Stimulated activated CD4-positive, alpha-beta T cell treated with anti-CD3 and anti-CD28 coated beads, TNF-alpha, amount 100 ng/mL, for 4 hours (primary cell): Measurements from ENCODE around the gene STARD10.
"Not testable (repeated sequence)": the region's sequence is repeated elsewhere in the genome, so short reads cannot be mapped to it uniquely, and the experiment has no call there.

Experiments
- DNase-seq, 3 experiments: peaks; one replicate each; pipeline ENCODE4 v3.0.0-alpha.2; 2020; ENCODE audit warnings: low read depth in 3 of 3

The STARD10 gene

DNA sequence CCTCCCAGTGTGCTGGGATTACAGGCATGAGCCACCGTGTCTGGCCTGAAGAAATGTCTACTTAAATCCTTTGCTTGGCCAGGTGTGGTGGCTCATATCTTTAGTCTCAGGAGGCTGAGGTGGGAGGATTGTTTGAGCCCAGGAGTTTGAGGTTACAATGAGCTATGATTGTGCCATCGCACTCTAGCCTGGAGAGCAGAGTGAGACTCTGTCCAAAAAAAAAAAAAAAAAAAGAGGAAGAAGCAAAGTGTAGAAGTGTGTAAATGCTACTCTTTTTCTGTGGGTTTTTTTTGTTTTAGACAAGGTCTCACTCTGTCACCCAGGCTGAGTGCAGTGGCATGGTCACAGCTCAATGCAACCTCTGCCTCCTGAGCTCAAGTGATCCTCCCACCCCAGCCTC, 13.9 kb upstream of the STARD10 start:
- DNase-seq = no peak

DNA sequence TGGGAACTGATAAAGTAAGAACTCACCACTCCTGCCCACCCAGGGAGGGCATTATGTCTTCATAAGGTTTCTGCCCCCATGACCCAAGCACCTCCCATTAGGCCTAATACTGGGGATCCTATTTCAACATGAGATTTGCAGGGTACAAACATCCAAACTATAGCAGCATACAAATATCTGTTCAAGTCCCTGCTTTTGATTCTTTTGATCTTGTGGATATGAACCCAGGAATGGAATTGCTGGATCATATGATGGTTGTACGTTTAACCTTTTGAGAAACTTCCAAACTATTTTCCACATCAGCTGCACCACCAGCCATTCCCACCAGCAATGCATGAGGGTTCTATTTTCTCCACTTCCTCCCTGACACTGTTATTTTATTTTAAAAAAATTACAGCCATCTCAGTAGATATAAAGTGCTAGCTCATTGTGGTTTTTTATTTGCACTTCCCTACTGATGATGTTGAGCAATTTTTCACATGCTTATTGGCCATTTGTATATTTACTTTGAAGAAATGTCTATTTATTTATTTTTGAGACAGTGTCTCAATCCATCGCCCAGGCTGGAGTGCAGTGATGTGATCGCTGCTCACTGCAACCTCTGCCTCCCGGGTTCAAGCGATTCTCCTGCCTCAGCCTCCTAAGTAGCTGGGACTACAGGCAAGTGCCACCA, 13.3 kb upstream of the STARD10 start:
- no peak for DNase-seq

DNA sequence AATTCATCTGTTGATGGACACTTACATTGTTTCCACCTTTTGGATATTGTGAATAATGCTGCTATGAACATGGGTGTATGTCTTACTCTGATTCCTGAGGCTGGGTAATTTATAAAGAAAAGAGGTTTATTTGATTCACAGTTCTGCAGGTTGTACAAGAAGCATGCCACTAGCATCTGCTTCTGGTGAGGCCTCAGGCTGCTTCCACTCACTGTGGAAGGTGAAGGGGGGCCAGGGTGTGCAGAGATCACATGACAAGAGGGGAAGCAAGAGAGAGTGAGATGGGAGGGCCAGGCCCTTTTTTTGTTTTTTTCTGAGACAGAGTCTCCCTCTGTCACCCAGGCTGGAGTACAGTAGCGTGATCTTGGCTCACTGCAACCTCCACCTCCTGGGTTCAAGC, 12.5 kb upstream of the STARD10 start:
- not testable (repeated sequence) for DNase-seq

DNA sequence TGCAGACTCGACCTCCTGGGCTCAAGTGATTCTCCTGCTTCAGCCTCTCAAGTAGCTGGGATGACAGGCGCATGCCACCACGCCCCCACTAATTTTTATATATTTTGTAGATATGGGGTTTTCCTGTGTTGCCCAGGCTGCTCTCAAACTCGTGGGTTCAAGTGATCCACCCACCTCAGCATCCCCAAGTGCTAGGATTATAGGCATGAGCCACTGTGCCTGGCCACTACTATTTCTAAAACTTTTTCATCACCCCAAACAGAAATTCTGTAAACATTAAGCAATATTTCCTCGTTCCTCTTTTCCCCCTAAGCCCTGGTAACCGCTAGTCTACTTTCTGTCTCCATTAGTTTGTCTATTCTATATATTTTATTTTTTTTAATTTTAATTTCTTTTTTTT, 11.4 kb upstream of the STARD10 start:
- DNase-seq = no peak

- DNase-seq = no peak
These were observed 9.0 kb upstream of the STARD10 start for GRCh38 chr11:72802822-72803221.

- DNase-seq = no peak
These were observed 5.6 kb upstream of the STARD10 start for GRCh38 chr11:72799441-72799840.

- DNase-seq = no peak
These were observed 4.5 kb upstream of the STARD10 start for GRCh38 chr11:72798361-72798760.

DNA sequence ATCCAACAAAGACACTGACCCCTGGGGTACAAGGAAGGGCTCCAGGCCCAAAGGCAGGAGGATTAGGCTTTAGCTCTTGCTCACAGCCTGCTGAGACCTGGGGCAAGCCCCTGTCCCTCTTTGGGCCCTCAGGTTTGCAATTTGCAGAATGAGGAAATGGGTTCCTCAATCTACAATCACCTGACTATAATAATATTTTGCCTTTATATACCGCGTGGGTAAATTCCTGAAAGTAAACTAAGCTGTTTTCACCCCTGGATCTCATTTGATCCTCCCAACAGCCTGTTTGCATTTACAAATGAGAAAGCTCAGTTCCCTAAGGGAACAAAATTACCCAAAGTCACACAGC, 797 bp downstream of the STARD10 start:
- no peak for DNase-seq

DNA sequence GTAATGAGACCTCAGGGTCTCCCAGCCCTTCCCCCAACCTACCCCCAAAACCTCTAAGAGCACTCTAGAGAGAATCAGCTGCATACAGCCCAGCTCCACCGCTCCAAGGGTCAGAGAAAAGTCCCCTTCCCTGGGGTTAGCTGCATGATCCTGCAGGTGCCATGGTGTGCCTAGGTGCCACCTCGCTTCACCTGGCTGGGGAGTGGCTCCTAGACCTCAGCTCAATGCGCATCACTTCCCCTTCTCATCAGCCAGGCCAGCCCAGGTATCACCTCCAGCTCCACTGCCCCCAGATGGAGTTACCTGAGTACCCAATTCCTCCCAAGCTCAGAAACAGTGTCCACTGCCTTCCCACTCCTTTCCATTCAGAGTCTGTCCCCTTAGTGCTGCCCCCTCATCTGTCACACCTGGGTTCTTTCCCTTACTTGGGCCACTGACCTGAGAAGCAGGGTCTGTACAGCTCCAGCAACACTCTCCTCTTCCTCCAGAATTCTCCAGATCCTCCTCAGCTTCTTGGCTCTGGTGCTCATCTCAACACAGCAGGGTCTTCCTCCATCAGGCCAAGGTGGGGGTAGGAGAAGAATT, 1.3 kb downstream of the STARD10 start:
- DNase-seq = no peak

GRCh38 chr11:72791228-72791627, 2.6 kb downstream of the STARD10 start:
- DNase-seq = not testable (repeated sequence)

GRCh38 chr11:72789493-72790131, 4.2 kb downstream of the STARD10 start:
- DNase-seq = no peak

DNA sequence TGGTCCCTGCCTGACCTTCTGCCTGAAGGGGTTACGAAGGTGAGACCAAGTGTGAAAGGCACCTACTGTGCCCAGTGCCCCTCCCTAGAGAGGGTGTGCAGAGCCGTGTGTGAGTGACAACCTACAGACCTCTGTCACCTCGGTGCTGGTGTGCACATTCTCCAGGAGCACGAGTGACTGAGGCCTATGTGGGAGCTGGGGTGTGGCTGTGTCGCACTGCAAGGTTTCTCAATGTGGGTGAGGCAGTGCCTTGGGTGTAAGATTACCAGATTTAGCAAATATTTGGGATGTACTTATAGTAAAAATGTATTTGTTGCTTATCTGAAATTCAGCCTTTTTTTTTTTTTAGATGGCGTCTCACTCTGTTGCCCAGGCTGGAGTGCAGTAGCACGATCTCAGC, 5.6 kb downstream of the STARD10 start:
- DNase-seq = no peak

DNA sequence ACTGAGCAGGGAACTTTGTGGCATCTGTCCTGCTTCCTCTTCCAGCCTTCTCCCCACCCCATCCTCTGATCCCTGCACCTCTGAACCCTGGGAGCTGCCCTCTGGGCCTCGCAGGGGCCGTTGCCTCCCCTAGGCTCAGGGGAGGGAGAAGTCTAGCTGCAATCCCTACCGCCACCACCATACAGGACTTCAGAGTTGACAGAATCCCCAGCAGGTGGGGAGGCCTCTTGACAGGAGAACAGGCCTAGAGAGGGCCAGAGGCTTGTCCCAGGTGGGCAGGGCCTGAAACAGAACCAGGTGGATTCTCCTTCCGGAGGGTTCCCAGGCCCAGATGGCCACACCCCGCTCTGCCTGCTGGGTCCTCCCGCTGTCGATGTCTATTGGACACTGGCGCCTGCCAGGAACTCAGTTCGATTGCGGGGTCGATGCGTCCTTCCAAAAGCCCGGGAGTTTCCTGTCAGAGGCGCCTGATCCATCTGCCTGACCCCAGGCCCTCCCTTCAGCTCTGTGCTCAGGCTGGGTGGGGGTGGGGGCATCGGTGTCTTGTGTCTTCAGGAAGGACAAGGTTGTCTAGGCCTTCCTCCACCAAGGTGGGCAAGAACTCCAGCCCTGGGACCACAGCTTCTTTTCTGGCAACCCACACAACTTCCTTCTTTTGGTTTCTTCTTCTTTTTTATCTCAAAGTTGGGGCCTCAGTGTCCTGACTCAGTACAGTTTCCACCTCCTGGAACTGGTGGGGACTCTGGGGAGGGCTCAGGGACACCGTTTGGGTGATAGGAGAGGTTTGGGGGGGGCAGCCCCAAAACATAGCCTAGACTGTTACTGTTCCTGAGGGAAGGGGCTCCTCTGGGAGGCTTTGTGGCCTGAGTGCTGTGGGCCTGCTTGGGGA, 6.4 kb downstream of the STARD10 start:
- DNase-seq = no peak

GRCh38 chr11:72786305-72787215, 7.3 kb downstream of the STARD10 start:
- DNase-seq = no peak

GRCh38 chr11:72784662-72785061, 9.2 kb downstream of the STARD10 start:
- DNase-seq = no peak

DNA sequence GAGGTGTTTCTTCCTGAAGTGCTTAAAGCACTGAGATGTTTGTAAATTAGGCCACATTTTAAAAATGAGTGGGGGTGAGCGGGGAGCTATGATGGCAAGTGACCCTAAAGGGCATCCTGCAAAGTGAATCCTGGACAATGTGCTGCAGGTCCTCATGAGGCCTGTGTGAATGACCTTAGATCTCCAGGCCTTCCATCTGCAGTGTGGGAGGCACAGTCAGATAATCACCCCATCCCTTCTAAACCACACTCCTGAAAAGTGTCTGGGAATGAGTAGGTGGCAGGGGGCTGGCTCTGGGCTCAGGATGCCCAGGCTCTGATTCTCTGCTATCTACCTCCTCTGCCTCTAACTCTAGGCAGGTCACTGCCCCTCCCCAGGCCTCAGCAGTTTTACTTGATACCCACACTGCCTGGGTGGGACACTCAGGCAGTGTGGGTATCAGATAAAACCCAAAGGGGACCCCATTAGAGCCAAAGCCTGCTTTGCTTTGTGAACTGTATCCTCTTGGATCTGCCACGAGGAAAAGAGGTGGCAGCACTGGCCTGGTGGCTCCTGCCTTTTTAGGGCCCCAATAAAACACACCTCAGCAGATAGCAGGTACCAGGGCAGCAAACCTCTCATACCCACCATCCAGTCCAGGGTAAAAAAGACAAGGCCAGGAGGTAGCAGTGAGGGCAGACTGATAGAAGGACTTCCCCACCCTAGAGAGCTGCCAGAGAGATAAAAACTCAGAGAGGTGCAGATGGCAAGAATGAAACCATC, 10.5 kb downstream of the STARD10 start:
- DNase-seq = no peak

DNA sequence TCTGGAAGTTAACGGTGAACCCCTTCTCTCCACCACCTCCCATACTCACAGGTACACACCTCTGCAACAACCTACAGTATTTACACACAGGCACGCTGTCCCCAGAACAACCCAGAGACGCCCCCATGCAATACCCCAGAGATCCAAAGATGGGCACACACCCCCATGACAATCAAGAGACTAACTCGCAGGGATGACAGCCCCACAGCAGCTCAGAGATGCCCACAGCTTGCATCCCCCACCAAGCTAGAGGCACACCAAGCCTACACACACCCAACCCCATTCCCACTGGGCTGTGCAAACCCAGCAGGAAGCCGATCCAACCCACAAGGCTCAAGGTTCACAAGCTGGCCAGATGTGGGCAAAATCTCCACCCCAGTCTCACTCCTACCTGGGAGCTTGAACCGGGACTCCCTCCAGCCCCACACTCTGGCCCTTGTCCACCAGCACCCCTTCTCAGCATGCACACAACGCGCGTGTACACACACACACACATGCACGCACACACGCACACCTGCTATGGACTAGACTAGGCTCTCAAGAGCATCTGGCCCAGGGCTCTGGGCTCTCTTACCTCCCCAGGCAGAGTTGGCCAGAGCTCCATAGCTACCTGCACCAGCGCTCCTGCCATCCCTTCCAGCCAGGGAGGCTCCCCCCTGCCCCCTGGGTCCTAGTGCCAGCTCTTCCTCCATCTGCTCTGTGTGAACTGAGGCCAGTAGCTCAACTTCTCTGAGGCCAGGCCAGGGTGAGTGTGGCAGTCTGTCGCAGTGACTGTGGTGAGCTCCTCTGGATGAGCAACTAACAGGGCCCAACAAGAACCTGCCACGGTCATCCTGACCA, 11.5 kb downstream of the STARD10 start:
- DNase-seq = no peak

- peak; percentile 31 to 40 (median 38) for DNase-seq
These were observed 12.3 kb downstream of the STARD10 start for GRCh38 chr11:72781313-72782080.

DNA sequence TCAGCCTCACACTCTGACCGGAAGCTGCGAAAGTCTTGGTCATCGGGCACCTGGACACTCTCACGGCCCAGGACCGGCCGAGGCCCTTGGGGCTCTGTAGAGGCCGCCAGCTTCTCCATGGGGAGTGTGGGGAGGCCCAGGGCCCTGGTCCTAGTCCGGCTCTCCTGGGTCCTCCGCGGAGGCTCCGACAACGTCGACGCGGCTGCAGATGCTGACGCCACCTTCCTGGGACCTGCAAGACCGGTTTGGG, 12.9 kb downstream of the STARD10 start:
- no peak for DNase-seq
